Hematopoietic multipotent progenitor cell treated with erythropoietin and hydrocortisone succinate and interleukin-3 and kit ligand, for 15 days (in vitro differentiated cells): ENCODE data around the gene TLE5.
A peak's percentile ranks its signal among the peaks of the same experiment; 100 is the strongest.
"Not testable (repeated sequence)": the region's sequence is repeated elsewhere in the genome, so short reads cannot be mapped to it uniquely, and the experiment has no call there.

Experiments used
- DNase-seq: peaks from one replicate; pipeline ENCODE4 v3.0.0-alpha.2; 2015; ENCODE audit warnings: low spot score

TLE5 gene

GRCh38 chr19:3061182-3062161 is 823 bp downstream of the TLE5 start:
- DNase-seq = peak; percentile 53

DNA sequence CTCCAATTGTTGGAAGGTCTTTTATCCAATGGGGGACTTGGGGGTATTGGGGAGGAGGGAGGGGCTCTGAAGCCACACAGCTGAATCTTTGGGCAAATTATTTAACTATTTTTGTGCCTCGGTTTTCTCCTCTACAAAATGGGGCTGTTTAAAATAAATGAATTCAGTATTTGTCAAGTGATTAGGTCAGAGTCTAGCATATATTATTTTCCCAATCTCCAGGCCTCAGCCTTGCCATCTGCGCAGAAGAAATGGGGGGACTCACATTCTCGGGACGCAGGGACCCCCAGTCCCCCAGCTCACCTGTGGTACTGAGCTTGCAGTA is 1.5 kb downstream of the TLE5 start:
- DNase-seq = no peak

DNA sequence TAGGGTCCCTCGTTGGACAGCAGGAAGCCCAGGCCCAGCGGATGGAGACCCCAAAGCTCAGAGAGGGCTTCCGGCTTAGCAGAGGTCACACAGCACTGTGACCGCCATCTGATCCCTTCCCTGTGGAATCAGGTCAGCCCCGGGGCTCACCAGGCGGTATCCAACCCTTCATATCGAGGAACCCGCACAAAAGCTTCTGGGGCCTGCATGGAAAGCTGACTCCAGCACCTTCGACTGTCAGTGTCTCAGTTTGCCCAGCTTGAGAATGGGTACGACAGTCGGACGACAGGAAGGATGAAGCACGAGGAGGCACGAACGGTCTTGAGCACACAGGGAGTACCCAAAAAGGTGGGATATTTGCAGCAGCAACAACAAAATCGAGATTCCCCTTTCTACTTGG is 2.6 kb downstream of the TLE5 start:
- DNase-seq = no peak

GRCh38 chr19:3058821-3059314 is 3.4 kb downstream of the TLE5 start:
- no peak for DNase-seq

DNA sequence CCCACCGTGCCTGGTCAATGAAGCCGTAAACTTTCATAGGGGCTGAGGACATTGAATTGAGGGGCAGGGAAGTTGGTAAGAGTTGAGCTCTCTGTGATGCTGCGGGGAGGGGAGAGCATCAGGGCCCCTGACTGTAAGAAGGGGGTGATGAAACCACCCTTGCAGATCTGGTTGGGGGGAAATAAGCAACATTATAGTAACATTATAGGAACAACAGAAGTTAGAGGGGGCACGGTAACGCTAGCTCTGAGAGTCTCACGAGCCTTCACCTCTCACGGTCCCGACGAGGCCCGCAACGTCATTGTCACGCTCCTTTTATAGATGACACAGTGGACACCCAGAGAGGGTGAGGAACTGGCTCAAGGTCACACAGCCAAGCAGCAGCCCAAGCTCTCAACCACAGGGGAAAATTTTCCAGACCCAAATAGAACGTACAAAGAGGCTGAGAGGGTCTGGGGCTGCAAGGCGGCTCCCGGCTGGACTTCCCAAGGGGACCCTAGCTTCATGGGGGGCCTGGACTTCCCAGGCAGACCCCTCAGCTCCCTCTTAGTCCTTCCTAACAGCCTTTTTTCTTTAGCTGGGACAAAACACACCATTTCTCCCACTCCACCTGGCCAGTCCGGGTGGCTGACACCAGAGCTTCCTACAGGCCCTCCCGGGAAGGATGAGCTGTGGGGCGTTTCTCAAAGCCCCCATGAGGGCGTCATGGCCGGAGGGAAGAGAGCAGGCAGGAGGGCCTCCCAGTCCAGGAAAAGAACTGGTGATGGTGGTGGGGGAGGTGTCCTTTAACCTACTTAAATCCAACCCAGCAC is 4.1 kb downstream of the TLE5 start:
- DNase-seq = no peak

DNA sequence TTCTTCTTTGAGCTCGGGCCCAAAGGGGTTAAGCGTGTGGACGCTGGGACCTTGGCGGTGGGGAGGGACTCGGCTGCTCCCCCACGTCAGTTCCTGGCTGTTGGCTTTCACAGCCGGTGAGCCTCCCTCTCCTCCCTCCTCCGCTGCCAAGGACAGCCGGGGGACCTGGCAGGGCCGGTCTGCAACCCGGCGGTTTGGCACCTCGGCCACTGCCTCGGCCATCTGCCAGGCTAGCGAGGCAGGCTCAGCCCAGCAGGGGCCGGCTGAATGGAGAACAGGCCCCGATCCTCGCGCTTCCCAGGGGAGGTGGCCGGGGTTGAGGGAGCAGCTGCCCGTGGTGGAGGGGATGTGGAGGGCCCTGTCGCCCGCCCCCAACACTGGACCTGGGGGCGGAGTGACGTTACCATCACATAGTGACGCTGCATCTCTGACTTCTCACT is 5.0 kb downstream of the TLE5 start:
- DNase-seq = no peak

- DNase-seq = no peak
These were observed 5.7 kb downstream of the TLE5 start for GRCh38 chr19:3056417-3057088.

- no peak for DNase-seq
These were observed 6.4 kb downstream of the TLE5 start for GRCh38 chr19:3055741-3056416.

GRCh38 chr19:3054972-3055740 is 7.1 kb downstream of the TLE5 start:
- no peak for DNase-seq

GRCh38 chr19:3054265-3054971 is 7.9 kb downstream of the TLE5 start:
- no peak for DNase-seq

GRCh38 chr19:3053780-3054179 is 8.5 kb downstream of the TLE5 start:
- no peak for DNase-seq

GRCh38 chr19:3053218-3053621 is 9.1 kb downstream of the TLE5 start:
- no peak for DNase-seq

GRCh38 chr19:3050016-3050415 is 12.3 kb downstream of the TLE5 start:
- not testable (repeated sequence) for DNase-seq

DNA sequence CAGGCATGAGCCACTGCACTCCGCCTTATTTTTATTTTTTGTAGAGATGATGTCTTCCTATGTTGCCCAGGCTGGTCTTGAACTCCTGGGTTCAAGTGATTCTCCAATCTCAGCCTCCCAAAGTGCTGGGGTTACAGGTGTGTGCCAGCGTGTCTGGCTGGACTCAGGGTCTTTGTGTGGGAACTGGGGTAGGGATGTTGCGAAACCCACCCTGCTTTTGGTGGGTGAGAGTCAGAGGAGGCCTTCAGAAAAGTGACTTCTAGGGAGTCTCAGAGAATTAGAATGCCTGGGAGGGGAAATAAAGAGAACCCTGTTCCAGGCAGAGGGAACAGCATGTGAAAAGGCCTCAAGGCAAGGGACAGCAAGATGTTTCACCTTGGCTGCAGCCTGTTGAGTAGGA is 13.2 kb downstream of the TLE5 start:
- no peak for DNase-seq

DNA sequence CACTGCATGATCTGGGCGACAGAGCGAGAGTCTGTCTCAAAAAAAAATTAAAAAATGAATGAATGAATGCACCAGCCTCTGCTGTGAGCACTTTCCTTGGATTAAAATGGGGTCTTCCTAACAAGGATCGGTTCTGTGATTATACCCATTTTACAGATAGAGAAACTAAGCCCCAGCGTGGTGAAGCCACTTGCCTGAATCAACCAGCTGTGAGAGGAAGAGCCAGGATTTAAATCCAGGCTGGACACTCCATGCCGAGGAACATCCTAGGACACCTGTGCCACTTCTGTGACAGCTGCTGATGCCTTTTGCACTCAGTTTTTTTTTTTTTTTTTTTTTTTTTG is 14.1 kb downstream of the TLE5 start:
- DNase-seq = no peak

- DNase-seq = peak; percentile 97
These were observed 14.7 kb downstream of the TLE5 start for GRCh38 chr19:3047496-3048189.

GRCh38 chr19:3046698-3047495 is 15.4 kb downstream of the TLE5 start:
- no peak for DNase-seq

DNA sequence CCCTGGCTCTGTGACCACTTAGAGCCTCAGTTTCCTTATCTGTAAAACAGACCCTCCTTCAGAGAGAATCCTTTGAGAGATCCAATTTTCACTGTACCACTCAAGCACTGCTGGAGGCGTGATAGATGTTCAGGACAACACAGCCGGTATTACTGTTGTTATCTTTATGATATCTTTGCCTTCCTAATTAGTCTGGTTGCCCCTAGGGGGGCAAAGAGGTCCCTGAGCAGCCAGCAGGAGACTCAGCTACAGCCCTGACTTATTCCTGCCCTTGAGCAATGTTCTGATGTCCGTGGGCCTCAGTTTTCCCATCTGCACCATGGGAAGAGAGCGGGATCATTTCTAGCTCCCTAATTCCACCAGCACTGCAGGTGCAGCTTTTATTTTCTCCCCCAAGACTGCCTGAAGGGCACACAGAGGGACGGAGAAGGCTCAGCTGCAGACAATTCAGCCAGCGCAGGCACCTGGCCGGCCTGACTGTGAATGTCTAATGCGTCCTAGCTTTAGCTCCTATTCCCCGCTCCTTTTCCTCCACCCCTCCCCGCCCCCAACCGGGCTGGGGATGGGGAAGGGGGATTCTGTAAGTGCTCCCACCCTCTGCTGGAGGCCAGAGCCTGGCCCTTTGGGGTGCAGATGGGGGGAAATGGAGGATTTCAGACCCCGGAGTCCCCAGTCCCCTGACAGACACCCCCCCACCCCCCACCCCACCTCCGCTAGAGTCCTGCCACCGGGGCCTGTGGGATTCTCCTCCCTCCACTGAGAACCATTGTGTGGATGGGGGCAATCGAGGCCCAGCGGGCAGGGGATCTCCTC is 16.2 kb downstream of the TLE5 start:
- no peak for DNase-seq
